Cerebellar cortex (tissue), 1 donor: ENCODE results near the gene GPC5.

ENCODE experiments used
- DNase-seq: peaks from one replicate; pipeline ENCODE4 v3.0.0-alpha.2; 2015; ENCODE audit warnings: low spot score

Gene GPC5

GRCh38 chr13:92172191-92172590, 773.8 kb downstream of the GPC5 start:
- no peak for DNase-seq

GRCh38 chr13:92173254-92173653, 774.8 kb downstream of the GPC5 start:
- DNase-seq, result no peak

- peak; percentile 9 for DNase-seq
Measured at GRCh38 chr13:92175330-92175729, 776.9 kb downstream of the GPC5 start.

GRCh38 chr13:92177966-92178365, 779.5 kb downstream of the GPC5 start:
- no peak for DNase-seq

- DNase-seq, result no peak
Measured at GRCh38 chr13:92179223-92179622, 780.8 kb downstream of the GPC5 start.

GRCh38 chr13:92187378-92187989, 789.1 kb downstream of the GPC5 start:
- peak; percentile 15 for DNase-seq

GRCh38 chr13:92188574-92188973, 790.2 kb downstream of the GPC5 start:
- no peak for DNase-seq

GRCh38 chr13:92196591-92197256, 798.3 kb downstream of the GPC5 start:
- no peak for DNase-seq

GRCh38 chr13:92197669-92198068, 799.2 kb downstream of the GPC5 start:
- DNase-seq, result no peak

GRCh38 chr13:92218615-92219014, 820.2 kb downstream of the GPC5 start:
- DNase-seq, result no peak

- DNase-seq, result no peak
Measured at GRCh38 chr13:92221916-92222315, 823.5 kb downstream of the GPC5 start.

- DNase-seq, result no peak
Measured at GRCh38 chr13:92224052-92224821, 825.8 kb downstream of the GPC5 start.

- DNase-seq, result no peak
Measured at GRCh38 chr13:92224825-92225224, 826.4 kb downstream of the GPC5 start.

GRCh38 chr13:92225861-92226260, 827.4 kb downstream of the GPC5 start:
- DNase-seq, result no peak

GRCh38 chr13:92232871-92233270, 834.5 kb downstream of the GPC5 start:
- DNase-seq, result no peak

GRCh38 chr13:92251671-92252210, 853.3 kb downstream of the GPC5 start:
- DNase-seq, result no peak

- no peak for DNase-seq
Measured at GRCh38 chr13:92255526-92255925, 857.1 kb downstream of the GPC5 start.

GRCh38 chr13:92256211-92256610, 857.8 kb downstream of the GPC5 start:
- no peak for DNase-seq

GRCh38 chr13:92259046-92259445, 860.6 kb downstream of the GPC5 start:
- DNase-seq, result no peak

GRCh38 chr13:92259523-92259922, 861.1 kb downstream of the GPC5 start:
- no peak for DNase-seq

GRCh38 chr13:92260363-92260762, 861.9 kb downstream of the GPC5 start:
- no peak for DNase-seq

- no peak for DNase-seq
Measured at GRCh38 chr13:92262100-92262788, 863.8 kb downstream of the GPC5 start.
